Eye (tissue), 1 donor: ENCODE measurements around the gene LRRC27.

Experiments
- DNase-seq: peaks from one replicate; pipeline ENCODE4 v3.0.0-alpha.2; 2015

LRRC27 gene

DNA sequence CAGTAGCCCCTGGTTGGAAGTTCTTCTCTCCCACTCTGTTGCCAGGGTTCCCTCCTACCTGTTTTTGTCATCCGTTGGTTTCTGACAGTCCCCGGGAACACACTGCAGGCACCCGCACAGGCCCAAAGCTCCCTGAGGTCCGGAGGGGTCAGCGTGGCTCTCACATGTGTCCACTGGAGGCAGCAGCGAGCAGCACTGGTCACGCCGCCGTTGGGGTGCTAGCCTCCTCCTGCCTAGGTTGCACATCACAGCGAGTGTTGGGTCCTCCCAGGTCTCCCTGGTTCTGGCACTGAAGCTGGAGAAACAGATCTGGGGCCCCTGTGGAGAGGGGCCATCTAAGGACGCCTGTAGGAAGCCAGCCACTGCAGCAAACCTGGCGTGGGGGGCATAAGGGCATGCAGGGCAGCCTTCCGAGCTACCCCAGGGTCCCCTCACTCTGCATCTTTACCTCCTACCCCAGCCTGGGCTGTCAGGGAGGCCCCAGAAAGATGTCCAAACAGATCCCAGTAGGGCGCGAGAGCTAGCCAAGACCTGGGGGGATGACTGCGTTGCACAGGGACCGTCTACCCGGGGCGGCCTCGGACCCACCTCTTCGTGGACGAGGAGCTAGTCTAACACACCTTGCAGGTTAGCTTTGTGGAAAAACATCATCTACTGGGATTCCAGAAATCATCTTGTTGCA lies 28.9 kb downstream of the LRRC27 start:
- DNase-seq, result peak; percentile 42

DNA sequence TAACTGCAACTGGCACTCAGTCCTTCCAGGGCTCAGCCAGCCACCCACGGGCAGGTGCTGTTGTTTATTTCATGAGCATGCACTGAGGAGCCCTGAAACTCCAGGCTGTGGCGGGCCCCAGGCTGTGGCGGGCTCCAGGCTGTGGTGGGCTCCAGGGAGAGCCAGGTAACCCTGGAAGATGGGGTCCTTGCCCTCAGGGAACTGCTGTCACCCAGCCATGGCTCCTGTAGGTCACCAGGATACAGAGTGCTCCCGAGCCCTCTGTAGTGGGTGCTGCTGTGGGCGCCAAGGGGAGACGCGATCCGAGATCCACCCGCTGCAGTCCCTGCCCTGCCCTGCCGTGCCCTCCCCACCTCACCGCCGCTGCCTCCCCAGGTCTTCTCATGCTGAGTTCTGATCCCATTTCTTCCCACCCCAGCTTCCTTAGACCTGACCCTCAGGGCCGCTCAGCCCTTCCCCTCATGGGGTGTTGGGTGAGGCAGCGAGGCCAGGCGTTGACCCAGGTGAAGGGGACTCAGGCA lies 29.6 kb downstream of the LRRC27 start:
- no peak for DNase-seq

DNA sequence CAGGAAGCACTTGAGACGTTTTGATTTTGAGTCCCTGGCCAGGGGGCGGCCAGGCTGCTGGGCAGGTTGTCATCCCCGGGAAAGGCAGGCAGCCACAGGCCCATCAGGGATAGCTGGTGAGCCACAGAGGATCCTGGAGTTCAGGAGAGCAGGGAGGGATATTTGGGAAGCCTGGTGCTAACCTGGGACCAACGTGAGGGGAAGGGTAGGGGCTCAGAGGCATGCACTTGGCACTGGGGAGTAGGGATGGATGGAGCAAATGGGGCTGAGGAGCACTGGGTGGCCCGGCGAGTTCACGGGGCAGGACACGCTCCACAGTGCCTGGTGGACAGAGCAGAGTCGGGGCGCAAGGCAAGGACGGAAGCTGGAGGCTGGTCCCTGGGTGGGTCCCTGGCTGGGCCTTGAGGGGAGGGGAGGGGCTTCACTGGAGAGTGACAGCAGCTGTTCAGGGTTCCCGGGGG lies 30.2 kb downstream of the LRRC27 start:
- DNase-seq, result no peak

DNA sequence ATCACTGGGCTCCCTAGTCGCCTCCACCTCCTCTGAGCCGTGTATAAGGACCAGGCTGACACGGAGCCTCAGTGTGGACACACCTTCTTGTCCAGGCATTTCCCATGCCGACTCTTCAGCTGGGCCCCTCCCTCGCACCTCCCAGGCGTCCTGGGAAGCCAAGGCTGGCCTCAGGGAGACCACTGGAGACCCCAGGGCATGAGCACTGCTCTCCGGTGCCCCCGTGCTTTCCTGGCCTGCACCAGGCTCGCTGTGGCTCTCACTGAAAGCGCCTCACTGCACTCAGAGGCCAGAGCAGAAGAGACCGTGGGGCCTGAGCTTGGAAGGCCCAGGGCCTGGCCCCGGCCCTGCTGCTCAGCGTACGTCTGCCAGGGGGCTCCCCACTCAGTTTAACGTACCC lies 31.4 kb downstream of the LRRC27 start:
- no peak for DNase-seq

DNA sequence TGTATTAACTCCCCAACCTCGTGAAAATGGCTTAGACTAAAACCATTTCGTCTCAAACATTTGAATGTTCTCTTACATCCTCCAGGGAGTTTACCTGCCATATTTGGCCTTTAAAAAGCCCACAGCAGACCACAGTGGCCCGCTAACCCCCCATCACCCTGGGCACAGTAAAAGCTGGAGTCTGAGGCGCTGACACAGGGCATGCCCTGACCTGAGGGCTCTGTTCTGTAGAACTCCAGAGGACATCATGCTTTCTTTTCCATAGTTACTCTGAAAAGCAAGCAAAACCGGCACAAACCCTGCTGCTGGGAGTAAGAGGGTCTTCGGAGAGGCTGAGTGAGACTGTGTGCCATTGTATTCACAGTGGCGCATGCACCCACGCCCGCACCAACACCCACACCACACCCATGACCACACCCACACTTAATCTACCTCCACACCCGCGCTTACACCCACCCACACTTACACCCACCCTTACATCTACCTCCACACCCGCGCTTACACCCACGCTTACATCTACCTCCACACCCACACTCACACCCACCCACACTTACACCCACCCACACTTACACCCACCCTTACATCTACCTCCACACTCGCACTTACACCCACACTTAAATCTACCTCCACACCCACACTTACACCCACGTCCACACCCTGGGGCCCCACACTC lies 32.1 kb downstream of the LRRC27 start:
- DNase-seq, result peak; percentile 55

DNA sequence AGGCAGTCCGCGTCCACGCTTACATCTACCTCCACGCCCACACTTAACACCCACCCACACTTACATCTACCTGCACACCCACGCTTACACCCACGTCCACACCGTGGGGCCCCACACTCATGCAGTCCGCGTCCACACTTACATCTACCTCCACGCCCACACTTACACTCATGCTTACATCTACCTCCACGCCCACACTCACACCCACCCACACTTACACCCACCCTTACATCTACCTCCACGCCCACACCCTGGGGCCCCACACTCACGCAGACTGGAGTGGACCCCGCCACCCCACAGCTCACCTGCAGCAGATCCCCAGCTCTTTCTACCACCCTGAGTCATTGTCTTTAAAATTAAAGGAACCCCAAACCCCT lies 32.6 kb downstream of the LRRC27 start:
- no peak for DNase-seq

DNA sequence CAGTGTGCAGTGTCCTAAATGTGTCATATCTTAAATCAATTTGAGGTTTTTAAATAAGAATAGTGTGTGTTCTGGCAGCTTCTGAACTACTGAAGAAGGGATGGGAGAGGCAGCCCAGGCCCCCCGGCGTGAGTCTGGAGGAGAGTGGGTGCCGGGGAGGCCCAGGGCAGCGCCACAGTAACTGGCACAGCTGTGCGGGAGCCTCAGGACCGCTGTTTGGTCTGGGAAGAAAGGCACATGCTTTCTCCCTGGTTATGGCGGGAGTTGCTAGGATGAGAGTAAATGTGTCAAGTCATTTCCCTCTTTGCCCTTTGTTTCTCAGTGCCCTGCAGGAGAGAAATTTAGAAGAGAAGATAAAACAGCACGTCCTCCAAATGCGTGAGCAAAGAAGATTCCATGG lies 33.1 kb downstream of the LRRC27 start:
- no peak for DNase-seq

DNA sequence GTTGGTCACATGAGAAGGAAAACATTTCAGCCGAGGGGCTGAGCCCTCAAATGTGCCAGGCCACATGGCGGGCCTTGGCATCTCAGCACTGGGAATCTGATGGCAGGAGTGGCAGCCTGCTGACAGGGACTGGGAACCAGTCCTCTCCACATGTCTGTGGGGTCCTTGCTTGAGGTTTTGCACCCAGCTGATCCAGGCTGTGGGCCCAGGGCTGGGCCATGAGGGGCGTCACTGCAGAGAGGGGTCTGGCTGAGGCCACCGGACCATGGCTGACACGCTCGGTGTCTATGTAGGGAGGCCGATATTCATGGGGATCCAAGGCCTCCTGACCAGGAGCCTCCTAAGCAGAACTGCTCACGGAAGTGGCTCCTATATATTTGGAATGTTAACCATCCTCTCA lies 34.0 kb downstream of the LRRC27 start:
- no peak for DNase-seq

DNA sequence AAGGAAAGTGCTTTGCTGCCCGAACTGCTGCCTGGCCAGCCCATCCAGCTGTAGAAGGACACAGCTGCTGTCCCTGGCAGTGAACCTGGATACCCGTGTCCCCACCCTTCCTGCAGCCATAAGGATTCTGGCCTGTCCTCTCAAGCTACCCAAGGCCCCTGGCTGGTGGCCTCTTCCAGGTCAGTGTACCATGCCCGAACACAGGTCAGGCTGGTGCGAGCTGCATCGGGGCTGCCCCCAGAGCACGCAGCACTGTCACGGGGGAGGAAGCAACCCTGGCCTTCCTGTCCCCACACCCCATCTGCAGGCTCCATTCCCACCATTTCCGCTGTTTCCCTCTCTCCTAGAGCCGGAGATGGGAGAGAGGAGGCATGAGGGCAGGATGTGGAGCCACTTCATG lies 34.5 kb downstream of the LRRC27 start:
- DNase-seq, result no peak

DNA sequence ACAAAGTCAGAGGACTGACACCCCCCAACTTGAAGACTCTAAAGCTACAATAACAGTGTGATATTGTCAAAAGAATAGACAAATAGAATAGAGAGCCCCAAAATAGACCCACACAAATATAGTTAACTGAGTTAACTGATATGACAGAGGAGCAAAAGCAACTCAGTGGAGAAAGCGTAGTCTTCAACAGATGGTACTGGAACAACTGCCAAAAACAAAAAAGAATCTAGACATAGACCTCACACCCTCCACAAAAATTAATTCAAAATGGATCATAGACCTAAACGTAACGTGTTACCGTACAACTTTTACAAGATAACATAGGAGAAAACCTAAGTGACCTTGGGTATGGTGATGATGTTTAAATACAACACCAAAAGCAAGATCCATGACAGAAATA lies 36.4 kb downstream of the LRRC27 start:
- DNase-seq, result no peak

DNA sequence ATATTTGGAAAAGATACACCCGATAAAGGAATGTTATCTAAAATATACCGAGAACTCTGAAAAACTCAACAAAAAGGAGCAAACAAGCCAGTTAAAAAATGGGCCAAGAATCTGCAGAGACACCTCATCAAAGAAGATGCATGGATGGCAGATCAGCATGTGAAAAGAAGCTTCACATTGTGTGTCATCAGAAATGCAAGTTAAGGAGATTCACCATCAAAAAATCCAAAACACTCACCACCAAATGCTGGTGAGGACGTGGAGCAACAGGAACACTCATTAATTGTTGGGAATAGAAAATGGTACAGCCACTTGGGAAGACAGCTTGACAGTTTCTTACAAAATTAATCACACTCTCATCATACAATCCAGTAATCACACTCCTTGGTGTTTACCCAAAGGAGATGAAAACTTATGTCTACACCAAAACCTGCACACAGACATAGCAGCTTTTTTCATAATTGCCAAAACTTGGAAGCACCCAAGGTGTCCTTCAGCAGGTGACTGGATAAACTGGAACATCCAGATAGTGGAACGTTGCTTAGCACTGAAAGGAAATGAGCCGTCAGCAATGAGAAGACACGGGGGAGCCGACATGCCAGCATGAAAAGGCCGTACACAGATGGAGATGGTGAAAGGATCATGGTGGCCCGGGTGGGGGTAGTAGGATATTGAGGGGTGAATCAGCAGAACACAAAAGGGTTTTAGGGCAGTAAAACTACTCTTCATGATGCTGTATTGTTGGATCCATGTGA lies 37.1 kb downstream of the LRRC27 start:
- no peak for DNase-seq

DNA sequence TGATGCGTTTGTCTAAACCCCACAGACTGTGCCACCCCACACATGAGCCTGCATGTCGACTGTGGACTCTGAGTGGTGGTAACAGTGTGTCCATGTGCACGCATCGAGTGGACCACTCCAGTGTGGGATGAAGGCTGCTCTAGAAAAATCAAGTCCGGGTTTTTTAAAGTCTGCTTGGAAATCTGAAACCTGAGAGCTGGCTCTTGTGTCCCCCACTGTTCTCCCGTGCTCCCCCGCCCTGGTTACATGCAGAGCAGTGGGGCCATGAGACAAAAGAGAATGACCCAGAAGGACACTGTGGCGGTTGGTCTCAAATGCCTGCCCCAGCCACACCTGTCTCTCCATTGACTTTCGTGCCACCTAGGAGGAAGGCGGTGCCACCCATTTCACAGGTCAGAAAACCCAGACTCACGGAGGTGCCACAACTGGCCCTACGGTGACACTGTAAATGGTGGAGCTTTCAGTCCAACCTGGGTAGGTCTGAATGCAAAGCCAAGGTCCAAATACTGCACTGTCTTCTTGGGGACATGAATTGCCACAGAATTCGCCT lies 37.7 kb downstream of the LRRC27 start:
- DNase-seq, result no peak

DNA sequence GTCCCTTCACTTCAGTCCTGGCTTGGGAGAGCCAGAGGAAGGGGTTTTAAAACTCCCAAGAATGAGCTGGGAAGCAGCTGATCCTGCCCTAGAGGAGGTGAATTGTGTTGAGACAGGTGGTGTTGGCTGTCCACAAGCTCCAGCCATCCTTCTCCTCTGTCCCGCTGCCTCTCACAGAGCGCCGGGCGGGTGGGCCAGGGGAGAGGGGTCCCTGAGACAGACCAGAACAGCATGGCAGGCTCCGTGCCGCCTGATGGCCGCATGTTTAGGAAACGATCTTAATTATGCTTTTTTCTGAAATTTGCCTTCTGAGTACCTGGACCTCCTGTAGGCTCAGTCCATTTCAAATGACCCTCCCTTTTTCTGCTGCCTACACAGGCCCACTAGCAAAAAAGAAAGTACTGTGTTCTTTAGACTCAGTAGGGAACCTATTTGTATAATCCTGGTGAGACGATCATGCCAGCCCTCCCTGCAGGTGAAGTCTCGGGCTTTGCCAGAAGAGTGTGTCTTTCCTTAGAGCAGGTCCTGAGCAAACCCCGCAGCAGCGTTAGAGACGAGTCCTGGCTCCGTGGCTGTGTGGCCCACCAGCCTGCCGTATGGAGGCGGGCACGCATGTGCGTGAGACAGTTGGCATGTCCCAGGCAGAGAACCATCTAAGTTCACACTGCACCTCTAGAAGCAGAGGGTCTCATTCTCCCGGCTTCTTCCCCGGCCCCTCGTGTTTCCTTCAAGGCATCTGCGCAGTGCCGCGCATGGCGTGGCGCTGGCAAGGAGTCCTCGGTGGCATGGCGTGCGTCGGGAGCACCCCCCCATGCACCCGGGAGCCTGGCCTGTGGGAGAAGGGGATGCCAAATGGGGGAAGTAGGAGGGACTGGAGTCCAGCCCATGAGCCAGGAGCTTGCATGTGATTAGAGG lies 38.7 kb downstream of the LRRC27 start:
- no peak for DNase-seq

DNA sequence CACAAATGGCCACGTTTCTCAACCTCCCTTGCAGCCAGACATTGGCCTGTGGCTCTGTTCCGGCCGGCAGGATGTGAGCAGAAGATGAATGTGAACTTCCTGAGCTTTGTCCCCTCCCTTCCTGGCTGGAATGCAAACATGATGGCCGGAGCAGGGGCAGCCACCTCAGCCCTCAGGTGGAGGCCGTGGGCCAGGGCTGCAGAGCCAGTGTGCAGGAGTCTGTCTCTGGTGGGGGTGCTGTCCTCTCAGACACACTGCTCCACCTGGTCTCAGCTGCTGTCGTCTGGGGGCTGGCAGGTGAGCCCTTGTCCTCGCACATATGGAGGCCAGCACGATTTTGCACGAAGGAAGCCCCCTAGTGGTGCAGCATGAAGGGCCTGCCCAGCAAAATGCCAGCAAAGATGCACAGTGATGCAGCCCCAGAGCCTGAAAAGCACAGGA lies 39.7 kb downstream of the LRRC27 start:
- no peak for DNase-seq

DNA sequence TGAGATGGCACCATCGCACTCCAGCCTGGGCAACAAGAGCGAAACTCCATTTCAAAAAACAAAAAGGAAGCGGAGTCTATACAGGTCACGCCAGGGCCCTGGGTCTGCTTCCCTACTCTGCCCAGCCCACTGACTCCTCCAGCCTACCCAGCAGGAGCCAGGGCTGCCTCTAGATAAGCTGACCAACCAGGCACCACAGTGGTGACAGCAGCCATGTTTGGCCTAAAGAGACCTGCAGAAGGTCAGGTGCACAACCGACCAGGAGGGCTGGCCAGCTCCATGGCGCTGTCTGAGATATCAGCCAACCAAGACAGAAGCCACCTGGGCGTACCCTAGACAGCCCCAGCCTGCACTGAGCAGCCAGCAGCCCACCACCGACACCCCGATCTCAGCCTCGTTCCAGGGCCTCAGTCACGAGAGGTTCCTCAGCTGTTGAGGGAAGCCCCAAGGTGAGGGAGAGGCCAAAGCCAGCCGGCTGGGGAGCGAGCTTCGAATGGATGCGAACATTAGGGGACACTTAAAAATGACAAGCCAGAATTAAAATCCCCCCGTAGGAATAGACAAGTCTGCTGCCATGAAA lies 40.6 kb downstream of the LRRC27 start:
- DNase-seq, result no peak

DNA sequence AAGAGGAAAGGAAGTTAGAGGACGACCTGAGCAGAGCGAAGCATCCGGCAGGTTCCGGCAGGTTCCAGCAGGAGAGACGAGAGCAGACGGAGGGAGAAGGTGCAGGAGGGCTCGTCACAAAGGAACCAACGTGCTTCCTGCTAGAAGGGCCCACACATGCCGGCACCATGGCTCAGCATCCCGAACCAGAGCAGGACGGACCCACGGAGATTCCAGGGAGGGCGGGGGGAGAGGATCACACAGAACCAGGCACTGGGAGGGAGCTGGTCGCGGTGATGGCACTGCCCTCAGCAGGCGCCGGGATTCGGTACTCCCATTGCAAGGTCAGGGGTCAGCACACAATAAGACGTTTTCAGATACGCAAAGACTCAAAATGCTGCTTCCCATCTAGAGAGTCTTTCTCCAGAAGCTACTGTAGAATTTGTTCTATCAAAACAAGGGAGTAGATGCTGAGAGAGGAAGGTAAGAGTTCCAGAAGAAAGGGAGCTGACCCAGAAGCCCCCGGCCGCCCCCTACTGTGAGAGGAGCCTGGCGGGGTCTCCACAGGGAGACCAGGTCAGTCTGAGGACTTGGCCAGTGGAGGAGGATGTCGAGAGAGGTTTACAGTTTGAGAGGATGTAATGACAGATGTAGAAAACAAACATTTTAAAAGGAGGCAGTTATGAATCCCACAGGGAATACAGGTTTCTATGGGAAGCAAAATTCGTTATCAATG lies 41.4 kb downstream of the LRRC27 start:
- no peak for DNase-seq

DNA sequence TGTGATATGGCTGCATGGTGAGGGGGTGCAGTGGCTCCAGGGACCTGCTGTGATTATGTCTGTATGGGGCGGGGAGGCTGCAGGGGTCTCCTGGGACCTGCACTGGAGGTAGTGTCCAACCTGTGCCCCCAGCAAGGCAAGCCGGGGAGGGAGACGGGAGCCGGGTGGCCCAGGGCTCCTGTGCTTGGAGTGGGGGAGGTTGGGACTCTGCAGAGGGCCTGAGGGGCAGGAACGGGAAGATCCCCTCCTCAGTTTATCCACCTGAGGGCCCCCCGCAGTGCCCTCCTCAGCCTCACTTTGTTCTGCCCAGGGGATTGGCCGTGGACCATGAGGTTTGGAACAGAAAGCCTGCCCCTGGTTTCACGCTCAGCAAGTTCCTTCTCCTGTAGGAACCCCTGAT lies 42.2 kb downstream of the LRRC27 start:
- DNase-seq, result no peak

DNA sequence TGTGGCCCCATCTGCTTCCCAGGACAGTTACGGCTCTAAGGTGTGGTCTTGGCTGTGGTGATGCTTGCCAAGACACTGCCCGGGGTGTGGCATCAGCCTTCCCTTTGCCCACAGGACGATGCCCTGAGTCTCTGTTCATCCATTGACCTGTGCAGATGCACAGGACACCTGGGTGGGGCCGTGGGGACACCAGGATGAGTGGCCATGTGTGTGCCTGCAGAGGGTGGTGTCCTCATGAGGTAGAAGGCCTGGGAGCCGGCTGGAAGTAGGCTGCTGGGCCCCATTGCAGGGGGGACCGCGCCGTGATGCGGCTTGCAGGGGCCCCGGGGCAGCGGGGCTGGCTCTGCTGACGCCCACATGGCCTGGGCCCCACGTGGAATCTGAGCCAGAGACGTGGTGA lies 42.6 kb downstream of the LRRC27 start:
- DNase-seq, result no peak

DNA sequence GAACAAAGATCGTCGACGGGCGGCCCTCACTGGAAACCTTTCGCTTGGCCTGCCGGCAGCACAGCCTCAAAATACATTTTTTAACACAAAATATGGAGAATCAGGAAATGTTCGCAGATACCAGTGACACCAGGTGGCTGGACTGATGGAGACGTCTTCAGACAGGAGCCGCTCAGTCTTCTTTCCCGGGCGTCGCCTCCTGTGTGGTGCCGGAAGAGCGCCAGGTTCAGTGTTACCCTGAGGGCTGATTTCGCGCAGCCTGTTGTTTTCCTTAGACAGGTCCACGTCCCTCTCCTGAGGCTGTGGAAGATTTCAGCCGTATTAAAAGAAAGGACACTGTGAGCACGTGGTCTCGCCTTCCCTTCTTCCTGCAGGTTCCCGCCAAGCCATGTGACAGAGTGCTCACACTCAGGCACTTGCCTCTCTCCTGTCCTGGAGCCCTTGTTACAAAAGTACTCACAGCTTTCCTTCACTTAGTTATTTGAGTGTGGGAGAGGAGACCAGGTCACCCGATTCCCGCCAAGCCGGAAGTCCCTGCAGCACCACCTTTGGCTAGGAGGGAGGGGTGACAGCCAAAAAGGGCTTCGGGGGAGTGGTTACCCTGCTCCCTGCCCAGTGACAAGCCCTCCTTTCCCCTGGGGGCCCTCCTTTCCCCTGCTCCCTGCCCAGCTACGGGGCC lies 43.3 kb downstream of the LRRC27 start:
- DNase-seq, result no peak

DNA sequence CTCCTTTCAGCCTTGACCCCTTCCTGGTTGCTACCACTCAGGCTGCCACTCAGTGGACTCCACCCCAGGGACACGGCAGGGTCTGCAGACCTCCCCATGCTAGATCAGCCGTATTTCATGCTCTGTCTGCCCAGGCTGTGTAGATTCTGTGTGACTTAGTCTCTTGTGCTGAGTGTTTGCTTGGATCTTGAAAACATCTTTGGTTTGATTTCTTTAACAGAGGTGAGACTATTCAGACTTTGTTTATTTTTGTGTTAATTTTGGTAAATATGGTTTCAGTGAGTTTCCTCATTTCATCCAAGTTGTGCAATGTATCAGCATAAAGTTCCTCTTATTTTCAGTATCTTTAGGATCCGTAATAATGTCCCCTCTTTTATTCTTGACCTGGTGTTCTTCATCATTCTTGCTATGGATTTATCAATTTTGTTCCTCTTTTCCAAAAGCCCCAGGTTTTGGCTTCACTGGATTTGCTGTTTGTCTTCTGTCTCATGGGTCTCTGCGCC lies 43.9 kb downstream of the LRRC27 start:
- DNase-seq, result no peak
